Cerebellar nuclear complex (tissue), 1 donor: ENCODE data around the gene CYFIP1.
"Not testable (repeated sequence)": the region's sequence is repeated elsewhere in the genome, so short reads cannot be mapped to it uniquely, and the experiment has no call there.

ENCODE experiments used
- DNase-seq, 2 experiments: peaks; one replicate each; lab custom pipeline; 2025; lab: John Stamatoyannopoulos, UW

Gene CYFIP1

GRCh38 chr15:22980189-22981050 lies at the start of gene CYFIP1:
Gene CYFIP1 (minus strand): TSS chr15:22980368. CDS start chr15:22947285, 33,083 bp downstream.
- no peak for DNase-seq

- DNase-seq, result no peak
These were observed 46.0 kb upstream of the CYFIP1 start for GRCh38 chr15:23026218-23026617.

DNA sequence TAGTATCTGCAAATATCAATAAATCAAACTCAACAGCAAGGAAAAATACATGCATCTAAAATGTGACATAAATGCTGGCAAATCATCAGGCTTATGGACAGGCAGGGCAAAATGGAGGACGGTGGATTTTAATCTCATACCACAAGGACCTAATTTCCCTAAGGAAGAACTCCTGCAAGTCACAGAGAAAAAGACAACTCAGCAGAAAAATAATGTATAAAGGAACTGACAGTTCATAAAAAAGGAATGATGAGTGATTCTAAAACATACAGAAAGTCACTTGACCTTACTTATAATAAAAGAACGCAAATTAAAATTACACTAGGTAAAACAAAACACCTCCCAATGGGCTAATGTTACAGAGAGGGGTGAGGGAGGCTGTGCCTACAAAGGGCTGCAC lies 42.0 kb upstream of the CYFIP1 start:
- DNase-seq, result no peak

DNA sequence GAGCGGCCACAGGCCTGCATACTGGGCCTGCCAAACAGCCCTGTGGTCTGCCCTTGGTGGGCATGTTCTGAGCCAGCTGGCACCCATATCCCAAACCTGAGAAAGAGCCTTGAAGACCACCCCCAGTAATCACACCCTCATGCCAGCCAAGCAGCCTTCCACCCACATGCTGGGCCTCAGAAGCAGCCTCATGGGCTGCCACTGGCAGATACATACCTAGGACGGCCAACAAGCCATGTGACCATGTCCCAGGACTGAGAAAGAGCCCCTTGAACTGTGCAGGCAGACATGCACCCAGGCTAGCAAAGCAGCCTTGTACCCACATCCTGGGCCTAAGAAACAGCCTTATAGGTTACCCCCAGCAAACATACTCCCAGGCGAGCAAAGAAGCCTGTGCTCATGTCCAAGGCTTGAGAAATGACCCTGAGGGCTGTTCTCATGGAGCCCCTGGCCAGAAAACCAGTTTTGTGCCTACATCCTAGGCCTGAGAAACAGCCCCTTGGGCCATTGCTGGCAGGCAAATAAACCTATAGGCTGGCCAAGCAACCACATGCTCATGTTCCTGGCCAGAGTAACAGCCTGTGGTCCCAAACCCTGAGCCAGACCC lies 34.3 kb upstream of the CYFIP1 start:
- DNase-seq, result no peak

- no peak for DNase-seq
These were observed 33.5 kb upstream of the CYFIP1 start for GRCh38 chr15:23013681-23014080.

DNA sequence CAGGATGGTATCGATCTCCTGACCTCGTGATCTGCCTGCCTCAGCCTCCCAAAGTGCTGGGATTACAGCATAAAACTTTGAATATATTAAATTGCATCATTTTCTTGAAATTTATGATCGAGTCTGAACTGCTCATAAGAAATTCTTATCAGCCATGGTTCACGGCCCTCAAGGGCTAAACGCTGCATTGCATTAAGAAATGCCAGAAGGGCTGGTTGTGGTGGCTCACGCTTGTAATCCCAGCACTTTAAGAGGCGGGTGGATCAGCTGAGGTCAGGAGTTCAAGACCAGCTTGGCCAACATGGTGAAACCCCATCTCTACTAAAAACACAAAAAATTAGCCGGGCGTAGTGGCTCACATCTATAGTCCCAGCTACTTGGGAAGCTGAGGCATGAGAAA lies 32.4 kb upstream of the CYFIP1 start:
- not testable (repeated sequence) for DNase-seq

GRCh38 chr15:23003736-23004135 lies 23.6 kb upstream of the CYFIP1 start:
- no peak for DNase-seq

- no peak for DNase-seq
These were observed 22.8 kb upstream of the CYFIP1 start for GRCh38 chr15:23002920-23003319.

- DNase-seq, result no peak
These were observed 15.6 kb upstream of the CYFIP1 start for GRCh38 chr15:22995795-22996194.

DNA sequence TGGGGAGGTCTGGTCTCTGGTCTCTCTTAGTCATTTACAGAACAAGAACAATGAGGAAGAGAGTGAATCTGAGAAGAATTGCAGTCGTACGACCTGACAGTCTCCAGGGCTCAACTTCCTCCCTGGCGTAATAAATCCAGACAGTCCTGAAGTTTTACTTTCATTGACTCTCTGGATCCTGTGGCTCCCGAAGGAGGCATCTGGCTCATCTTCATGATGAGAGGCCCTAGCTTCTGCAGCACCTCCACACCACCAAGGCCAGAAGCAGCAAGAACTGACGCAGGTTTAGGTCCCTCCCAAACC lies 11.8 kb upstream of the CYFIP1 start:
- DNase-seq, result no peak

DNA sequence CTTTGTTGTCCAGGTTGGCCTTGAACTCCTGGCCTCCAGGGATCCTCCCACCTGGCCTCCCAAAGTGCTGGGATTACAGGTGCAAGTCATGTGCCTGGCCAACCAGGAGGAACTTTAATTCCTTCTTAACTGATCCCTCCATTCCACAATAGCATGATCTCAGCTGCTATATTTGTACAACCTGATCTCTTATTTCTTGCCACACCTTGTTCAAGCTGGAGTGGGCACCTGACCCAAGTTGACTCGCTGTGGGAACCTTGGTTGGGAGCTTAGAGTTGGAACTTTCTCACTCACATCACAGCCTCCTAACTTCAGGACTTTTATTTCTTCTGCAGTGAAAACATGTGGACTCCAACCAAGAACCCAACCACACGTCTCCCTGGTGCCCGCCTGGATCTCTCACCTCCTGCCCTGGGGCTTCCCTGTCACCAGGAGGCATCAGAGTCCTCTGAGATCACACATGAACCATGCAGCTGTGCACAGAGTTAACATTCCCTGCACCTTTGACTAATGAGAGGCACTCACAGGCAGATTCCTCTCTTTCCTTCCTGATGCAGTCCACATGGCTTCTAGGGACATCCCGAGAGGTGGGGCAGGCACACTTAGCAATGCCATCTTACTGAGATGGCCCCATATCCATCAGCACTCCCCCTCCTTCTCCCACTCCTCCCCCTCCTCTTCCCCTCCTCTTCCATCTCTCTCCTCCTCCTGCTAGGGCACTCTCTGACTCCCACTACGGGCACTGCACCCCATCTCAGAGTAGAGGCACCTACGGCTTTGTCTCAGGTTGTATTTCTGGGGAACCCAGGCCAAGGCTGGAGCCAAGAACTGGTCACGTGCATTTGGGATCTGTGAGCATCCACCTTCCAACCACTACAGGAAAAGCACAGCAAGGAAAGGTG lies 9.7 kb upstream of the CYFIP1 start:
- no peak for DNase-seq

- DNase-seq, result no peak
These were observed 8.6 kb upstream of the CYFIP1 start for GRCh38 chr15:22988811-22989210.

DNA sequence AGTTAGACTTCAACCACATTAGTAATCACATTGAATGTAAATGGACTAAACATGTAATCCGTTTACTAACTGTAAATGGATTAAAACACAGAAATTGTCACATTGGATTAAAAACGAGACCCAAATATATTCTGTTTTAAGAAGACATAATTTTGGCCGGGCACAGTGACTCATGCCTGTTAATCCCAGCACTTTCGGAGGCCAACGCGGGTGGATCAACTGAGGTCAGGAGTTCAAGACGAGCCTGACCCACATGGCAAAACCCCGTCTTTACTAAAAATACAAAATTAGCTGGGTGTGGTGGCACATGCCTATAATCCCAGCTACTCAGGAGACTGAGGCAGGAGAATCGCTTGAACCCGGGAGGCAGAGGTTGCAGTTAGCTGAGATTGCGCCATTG lies 1.8 kb upstream of the CYFIP1 start:
- DNase-seq, result not testable (repeated sequence)

- DNase-seq, result no peak
These were observed 1.1 kb upstream of the CYFIP1 start for GRCh38 chr15:22981051-22981840.

DNA sequence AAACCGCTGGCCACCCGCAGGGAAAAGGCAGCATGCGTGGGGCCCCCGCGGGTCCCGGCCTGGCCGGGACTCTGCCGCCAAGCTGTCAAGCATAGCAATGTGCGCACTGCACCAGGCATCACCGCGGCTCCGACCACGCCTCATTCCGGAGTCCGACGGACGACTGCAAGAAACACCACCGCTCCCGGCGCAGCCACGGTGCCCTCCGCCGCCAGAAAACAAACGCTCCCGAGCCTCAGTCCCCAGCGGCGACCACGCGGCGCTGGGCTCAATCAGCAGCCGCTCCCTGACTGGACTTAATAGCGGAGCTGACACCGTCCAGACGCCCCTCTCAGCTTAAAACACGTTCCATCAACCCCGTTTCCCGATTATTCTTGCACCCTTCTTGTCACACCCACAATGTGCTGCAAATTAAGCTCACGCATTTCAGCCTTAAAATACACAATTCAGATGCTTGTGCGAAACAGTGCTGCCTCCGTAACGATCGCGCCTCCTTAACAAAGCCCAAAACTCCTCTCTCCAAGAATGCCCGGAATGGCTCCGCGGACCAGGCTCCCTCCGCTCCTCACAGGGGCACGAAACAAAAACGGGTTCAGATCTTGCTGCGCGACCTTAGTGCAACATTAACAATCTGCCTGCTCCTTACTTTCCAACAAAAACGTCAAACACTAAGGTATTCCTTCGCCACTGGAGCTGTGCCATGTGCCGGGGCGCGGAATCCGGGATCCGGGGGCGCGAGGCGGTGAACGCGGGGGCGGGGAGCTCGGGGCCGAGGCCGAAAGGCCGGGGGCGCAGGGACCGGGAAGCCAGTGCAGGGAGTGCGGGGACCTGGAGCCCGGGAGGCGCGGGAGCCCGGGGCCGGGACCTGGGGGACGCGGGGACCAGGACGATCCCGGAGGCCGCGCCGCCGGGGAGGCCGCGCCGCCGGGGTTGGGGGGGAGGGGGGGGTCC lies 655 bp downstream of the CYFIP1 start:
- no peak for DNase-seq

- no peak for DNase-seq
These were observed 1.4 kb downstream of the CYFIP1 start for GRCh38 chr15:22978691-22979237.

DNA sequence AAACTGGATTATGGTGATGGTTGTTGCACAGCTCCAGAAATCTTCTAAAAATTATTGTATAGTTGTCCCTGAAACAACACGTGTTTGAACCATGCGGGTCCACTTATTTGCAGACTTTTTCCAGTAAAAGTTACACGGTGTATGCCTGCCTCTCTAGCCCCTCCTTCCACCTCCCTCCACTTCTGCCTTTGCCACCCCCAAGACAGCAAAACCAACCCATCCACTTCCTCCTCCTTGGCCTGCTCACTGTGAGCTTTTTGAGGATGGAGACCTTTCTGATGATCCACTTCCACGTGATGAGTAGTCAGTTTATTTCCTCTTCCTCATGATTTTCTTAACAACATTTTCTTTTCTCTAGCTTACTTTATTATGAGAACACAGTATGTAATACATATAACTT lies 5.4 kb downstream of the CYFIP1 start:
- no peak for DNase-seq

DNA sequence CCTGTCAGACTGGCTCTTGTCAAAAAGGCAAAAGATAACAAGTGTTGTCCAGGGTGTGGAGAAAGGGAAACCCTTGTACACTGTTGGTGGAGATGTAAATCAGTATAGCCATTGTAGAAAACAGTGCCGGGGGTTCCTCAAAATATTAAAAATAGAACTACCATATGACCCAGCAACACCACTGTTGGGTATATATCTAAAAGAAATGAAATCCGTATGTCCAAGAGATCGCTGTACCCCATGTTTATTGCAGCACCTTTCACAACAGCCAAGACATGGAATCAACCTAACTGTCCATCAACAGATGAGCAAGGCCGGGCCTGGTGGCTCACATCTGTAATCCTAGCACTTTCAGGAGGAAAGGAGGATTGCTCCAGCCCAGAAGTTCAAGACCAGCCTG lies 6.2 kb downstream of the CYFIP1 start:
- no peak for DNase-seq

- DNase-seq, result no peak
These were observed 6.9 kb downstream of the CYFIP1 start for GRCh38 chr15:22973286-22973685.

- no peak for DNase-seq
These were observed 10.7 kb downstream of the CYFIP1 start for GRCh38 chr15:22969489-22969888.
